Midbrain (tissue), 1 donor: Measurements from ENCODE around the gene KCTD21.

ENCODE experiments used
- DNase-seq: peaks from one replicate; lab custom pipeline; 2025; lab: John Stamatoyannopoulos, UW

KCTD21 gene

DNA sequence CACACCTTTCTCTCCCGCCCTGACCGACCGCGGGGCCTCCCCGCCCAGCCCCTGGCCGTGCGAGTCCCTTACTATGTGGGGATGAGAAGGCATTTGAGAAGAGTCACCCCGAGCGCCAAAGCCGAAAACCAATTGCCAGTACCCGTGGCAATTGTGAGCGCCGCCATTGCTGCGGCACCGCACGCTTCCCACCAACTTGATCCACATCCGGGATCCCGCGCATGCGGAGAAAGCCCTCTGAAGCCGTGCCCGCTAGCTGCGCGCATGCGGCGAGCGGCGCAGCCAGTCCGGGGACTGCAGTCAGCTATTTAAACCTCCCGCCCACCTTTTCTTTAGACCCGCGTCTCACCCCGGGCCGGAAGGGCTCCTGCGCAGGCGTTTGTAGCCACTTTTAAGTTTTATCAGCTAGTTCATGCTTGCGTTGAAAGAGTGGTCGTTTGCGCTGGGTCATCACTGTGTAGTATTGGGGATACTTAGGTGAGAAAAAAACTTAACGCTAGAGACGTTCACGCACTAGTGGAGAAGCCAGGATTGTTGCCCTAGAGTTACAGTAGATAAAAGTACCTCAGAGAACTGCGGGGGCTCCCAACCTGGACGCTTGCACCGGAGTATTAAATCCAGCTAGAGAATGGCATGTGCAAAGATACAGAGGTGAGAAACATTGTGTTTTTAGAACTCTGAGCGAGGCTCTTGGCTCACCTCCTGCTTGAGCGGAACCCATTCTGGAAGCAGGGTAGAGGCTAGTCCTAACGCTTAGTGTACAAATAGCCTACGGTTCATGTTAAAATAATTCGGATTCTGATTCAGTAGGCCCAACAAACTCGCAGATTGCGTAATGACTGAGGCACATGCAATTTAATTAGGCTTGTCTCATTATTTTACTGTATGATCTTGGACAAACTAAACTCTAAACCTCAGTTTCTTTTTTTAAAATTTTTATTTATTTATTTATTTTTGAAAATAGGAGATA, 48.7 kb downstream of the KCTD21 start, which contains the start of gene ALG8:
ALG8 (minus strand) TSS at position 205 of the 970 bp plus-strand sequence; CDS start at position 167, 38 bp downstream.
- DNase-seq, result peak; percentile 95

DNA sequence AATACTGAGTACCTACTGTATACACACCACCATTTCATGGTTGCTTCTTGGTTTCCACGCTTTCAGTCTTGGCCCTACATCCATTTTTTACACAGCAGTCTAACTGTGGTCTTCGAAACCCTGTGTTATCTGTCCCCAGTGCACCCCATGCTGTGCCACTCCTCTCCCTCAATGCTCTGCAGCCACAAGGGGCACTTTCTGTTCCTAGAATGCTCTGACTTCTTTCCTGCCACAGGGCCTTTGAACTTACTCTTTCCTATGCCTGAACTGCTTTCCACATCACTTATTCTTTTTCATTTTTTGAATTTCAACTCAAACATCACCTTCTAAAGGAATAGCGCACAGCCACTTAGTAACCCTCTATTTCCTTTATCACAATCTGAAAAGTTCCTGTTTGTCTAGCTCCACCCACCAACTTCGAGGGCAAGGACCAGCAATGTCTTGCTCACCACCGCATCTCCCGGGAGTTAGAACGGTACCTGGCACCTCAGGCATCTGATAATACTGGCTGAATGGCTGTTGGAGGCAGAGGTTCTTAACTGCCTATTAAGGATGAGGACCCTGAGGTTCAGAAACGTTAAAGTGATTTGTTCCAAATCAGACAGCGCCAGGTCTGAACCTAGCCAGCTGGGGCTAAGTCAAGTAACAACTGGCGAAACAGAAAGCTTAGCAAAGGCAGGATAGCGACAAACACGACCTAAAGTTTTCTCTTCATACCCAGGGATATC, 49.6 kb downstream of the KCTD21 start:
- DNase-seq, result no peak

DNA sequence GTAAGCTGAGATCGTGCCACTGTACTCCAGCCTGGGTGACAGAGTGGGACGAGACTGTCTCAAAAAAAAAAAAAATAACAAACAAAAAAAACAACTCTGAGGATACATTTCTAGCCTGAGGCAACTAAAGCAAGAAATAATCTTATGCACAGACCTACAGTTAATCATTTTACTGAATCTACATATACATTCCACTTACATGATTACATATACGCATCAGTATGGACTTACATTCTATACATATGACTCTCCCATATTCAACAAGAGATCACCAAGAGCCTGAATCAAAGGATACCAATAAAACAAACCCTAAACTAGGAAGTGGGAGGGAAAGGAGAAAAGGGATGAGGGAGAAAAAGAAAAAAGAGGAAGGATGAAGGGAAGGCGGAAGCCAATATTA, 50.1 kb downstream of the KCTD21 start:
- DNase-seq, result no peak

DNA sequence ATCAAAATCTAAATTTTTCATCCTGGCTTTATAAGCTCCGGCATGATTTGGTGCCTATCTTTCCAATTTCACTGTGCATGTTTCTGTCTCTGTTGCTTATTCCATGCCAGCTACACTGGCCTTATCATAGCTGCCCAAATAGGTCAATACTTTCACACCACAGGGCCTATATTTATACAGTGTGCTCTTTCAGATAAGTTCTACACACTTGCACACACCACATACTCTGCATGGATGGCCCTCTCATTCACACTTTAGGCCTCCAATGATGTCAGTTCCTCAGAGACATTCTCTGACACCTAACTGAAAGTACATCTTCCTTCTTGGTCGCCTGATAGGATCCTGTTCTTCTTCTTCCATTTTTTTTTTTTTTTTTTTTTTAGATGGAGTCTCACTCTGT, 56.0 kb downstream of the KCTD21 start:
- DNase-seq, result no peak

DNA sequence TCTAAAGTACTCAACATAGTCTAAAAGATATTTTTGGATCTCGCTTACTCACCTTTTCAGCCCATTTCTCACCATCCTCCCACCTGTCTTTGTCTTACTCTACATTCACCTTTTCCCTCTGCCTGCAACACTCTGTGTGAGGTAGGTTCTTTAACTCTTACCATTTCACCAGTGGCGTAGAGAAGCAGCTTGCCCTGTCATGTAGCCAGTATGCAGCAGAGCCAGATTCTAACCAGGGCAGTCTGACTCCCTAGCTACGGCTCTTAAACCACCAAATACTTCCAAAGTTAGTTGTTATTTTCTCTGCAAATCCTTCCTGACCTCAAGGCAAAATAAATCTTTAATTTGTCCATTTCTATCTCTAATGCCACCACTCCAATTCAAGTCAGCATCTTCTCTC, 56.5 kb downstream of the KCTD21 start:
- DNase-seq, result no peak

DNA sequence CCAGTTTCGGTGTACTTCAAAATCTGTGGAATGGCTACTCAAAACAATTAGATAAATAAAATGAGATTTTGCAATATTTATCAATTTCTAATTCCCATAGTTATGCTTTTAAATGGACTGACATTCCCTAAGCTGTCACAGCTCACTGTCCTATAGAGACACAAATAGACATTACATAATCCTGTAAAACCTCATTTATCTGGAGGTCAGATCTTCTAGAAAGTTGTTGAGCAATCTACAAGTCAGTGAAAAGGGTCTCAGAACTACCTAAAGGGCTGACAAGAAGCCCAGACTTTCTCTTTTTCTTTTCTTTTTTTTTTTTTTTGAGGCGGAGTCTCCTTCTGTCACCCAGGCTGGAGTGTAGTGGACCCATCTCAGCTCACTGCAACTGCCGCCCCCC, 61.0 kb downstream of the KCTD21 start:
- DNase-seq, result no peak
